Measurements from ENCODE around the gene OR1B1. TPM values are rescaled to one million over a fixed set of nuclear protein-coding genes. Genes with fewer than 3 reads are reported as not detected.

The OR1B1 gene
- total RNA-seq, 2 donors from 2014 or later = not detected

GRCh38 chr9:122579874-122580273 is 77.6 kb downstream of the OR1B1 start:
- ATAC-seq = no peak
- Mint-ChIP-seq H3K27me3 (no peaks in the 10 kb centered on the region), H3K4me1 (no peaks in the 10 kb centered on the region), H3K4me3 (no peak overlapping the region), H3K36me3 (ENCODE audit: low read depth) (peaks cover 2% of the 10 kb centered on the region), H3K27ac (no peak overlapping the region)
- no peaks in the 10 kb centered on the region for H3K9me3 ChIP-seq (ENCODE audit: control insufficient read depth, low read length, poor library complexity, severe bottlenecking)
- no peak for DNase-seq

Other genes with a start within 250 kb of the OR1B1 start
- not detected for gene OR1J1, start 179.7 kb downstream of the OR1B1 start, total RNA-seq
- gene OR1J2, start 146.8 kb downstream of the OR1B1 start, total RNA-seq = under 1 TPM; 0.30 to 0.37 TPM
- under 1 TPM; 0.40 to 0.50 TPM for gene OR1J4, start 138.5 kb downstream of the OR1B1 start, total RNA-seq
- gene OR1N1, start 130.3 kb downstream of the OR1B1 start, total RNA-seq = not detected
- gene OR1N2, start 104.5 kb downstream of the OR1B1 start, total RNA-seq = 1 to 10 TPM in 1 of 2 donors, under 1 TPM in 1; 0.31 to 1.2 TPM
- gene OR1L8, start 74.2 kb downstream of the OR1B1 start, total RNA-seq = not detected
- under 1 TPM; 0.40 to 0.96 TPM for gene OR1Q1, start 42.9 kb downstream of the OR1B1 start, total RNA-seq
- gene OR1L1, start 4.1 kb upstream of the OR1B1 start, total RNA-seq = not detected
- gene OR1L3, start 17.5 kb upstream of the OR1B1 start, total RNA-seq = not detected
- gene OR1L4, start 66.4 kb upstream of the OR1B1 start, total RNA-seq = not detected
- gene OR1L6, start 84.7 kb upstream of the OR1B1 start, total RNA-seq = not detected
- not detected for gene OR5C1, start 131.3 kb upstream of the OR1B1 start, total RNA-seq
- not detected for gene OR1K1, start 142.5 kb upstream of the OR1B1 start, total RNA-seq
- gene PDCL, start 171.0 kb upstream of the OR1B1 start, total RNA-seq = 10 to 100 TPM; 13.6 to 14.4 TPM
- gene RC3H2, start 247.7 kb upstream of the OR1B1 start, total RNA-seq = 10 to 100 TPM; 51.5 to 69.6 TPM

Data from T-helper 17 cell (primary cell).